NCI-H1694 treated with DMSO at 0.1 percent for 48 hours (cell line): ENCODE results near the gene GSE1.

Experiments
- DNase-seq: peaks from one replicate; lab custom pipeline; 2025; lab: John Stamatoyannopoulos, UW

The GSE1 gene

GRCh38 chr16:85620374-85620773 is 7.3 kb downstream of the GSE1 start:
- no peak for DNase-seq

DNA sequence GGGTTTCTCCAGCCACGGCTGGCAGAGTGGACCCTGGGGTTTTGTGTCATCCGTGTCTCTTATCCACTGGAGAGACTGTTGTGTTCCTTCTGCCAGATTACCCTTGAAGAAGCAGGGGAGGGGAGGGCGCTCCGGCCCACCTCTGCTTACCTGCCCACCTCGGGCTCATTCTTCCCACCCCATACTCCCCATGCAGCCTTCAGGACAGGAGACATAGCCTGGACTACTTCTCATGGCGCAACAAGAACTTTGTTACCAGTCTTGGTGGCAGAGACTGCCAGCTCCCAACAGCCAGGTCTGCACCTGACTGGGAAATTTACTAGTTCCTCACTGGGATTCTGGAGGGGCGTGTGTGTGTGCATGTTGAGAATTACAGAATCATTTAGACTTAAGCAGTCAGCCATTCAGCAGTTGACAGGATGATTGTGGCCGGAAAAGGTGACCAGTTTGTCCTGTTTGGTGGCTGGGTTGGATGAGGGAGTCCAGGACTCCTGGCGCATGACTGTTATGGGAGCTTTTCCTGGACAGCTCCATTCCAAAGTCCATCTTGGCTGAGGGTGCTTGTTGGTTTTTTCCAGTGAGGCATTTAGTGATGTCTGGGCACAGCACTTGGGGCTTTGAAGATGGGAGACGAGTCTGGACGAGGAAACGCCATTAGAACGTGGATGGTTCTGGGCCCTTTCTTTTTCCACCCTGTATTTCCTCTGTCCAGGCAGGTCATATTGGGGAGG is 8.7 kb downstream of the GSE1 start:
- DNase-seq = no peak

DNA sequence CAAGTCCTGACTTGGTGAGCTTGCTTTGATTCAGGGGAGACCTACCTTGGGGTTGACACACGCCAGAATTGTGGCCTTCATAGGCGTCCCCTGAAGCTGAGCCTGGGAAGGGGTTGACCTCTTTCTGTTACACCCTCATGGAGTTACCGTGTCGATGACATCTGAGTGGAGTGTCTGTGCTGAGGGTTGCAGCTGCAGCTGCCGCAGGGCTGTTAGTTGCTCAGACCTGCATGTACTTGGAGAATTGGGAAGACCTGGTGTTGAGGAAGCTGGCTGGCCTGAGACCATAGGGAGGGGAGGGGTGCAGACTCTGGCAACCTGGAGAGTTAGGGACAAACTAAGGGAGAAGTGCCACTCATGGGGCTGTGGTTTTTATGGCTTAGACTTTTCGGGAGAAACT is 9.6 kb downstream of the GSE1 start:
- DNase-seq = no peak

GRCh38 chr16:85623250-85623649 is 10.1 kb downstream of the GSE1 start:
- DNase-seq = no peak

DNA sequence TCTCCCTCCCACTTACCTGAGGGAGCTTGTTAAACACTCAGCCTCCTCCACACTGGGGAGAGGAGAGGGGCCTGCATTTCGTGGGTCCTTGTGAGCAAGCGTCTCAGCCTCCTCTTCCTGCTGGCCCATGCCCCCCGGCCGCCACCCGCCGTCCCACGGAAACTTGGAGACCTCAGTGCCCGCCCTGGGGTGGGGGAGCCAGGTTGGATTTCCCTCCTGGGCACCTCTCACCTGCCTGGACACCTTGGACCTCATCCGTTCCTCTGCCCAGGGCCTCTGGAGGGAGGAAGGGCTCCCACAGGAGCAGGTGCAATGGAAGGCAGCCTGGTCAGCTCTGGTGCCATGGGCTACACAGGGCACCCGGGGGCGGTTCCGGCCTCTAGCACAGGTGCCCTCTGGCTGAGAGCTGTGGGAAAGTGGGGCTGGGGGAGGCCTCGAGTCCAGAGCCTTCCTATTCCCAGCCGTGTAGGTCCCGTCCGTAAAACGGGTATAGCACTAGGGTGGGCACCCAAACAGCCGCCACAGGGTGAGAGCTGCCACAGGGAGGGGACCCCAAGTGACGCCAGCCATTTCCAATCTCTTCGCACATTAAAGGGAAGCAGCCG is 11.0 kb downstream of the GSE1 start:
- DNase-seq = no peak

DNA sequence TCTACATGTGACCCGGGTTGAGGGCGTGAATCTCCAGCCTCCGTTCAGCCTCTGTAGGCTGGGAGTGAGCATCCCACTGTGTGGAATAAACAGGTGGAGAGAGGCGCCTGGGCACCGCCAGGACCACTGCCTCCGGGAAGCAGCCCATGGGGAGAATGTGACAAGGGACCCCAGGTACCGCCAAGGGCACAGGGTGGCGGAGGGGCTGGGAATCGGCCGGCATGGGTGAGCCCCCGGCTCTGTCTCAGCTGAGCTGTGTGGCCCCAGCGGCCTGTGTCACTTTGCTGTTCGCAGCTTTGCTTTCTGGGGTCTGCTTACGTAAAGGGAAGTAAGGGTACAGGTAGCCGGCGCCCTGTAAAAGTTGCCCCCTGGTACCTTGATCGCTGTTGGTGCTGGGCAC is 11.5 kb downstream of the GSE1 start:
- no peak for DNase-seq

DNA sequence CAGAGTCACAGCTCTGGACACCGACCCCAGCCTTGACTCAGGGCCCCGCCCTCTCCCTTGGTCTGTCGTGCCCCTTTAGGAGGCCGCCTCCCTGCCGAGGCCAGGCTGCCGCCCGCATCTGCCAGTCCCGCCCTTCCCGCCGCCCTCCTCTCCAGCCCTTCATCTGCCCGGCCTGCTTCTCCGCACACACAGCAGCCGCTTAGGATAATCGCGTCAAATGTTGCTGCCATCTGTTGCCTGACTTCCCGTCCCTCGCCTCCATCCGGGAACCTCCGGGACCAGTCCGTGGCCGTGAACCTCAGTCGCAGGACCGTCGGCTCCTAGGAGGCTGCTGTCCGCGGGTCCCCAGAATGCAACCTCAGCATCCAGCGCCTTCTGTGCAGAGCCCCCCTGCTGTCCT is 11.9 kb downstream of the GSE1 start:
- peak; percentile 39 for DNase-seq

- no peak for DNase-seq
Observed at GRCh38 chr16:85625485-85626117, 12.5 kb downstream of the GSE1 start.

DNA sequence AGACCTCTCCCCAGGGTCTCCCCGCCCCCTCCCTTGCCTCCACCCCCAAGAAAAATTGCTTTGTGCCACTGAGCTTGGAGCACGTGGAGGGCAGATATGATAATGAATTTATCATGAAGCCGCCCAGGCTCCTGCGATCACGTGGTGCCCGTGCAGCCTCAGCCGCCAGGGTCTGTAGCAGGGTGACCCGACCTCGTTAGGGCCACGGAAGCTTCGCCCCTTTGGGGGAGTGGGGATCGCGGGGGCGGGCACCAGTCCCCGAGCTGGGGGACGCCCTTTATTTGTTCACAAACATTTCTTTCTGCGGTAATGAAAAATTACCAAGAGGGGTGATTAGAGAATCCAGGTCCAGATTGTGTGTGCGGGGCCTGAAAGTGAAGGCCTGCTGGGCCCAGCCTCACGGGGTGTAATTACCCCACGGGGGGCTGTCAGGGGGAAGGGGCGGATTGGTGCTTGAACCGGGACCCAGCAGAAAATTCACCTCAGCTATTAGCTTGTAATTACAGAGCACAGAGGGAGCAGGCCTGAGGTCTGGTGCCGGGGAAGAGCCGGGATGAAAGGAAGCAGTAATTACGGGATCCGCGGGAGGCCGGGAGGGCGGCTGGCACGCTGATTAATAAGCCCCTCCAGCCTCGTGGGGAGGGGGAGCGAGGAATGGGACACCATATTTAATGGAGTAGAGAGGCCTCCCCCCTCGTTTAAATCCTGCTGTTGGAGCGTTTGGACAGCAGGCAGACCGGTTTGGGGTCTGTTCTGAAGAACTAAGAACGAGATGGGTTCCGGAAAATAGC is 13.3 kb downstream of the GSE1 start:
- DNase-seq = peak; percentile 39

- no peak for DNase-seq
Observed at GRCh38 chr16:85627089-85627488, 14.0 kb downstream of the GSE1 start.

DNA sequence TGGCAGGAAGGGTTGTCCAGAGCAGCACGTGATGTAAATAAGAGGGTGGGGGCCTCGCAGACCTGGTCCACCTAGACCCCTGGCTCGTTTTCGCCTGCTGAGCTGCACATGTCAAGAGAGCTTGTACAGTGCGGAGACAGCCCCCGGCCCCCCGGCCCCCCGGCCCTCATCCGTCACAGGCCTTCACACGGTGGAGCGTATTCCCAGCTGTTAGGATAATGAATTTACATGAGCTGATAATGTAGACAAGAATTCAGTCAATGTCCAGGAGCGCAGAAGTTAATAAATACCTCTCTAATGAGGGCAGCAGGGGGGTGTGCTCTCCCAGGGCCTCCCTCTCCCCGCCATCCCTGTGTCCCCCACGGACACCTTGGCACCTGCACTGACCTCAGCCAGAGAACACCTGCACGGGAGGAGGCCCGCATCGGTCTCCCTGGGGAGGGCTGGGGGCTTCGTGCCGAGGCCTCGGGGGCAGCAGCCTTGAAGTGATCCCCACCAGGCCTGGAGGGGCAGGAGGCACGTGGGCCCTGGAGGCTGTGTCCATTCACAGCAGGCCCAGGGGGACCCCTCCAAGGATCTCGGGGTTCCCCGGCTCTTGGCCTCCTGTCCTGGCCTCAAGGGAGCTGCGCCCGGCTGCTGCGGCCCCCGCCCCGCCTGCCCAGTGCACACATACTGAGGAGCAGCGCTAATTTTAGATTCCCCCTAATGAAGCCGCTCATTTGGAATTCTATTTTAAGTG is 14.6 kb downstream of the GSE1 start:
- DNase-seq = no peak

DNA sequence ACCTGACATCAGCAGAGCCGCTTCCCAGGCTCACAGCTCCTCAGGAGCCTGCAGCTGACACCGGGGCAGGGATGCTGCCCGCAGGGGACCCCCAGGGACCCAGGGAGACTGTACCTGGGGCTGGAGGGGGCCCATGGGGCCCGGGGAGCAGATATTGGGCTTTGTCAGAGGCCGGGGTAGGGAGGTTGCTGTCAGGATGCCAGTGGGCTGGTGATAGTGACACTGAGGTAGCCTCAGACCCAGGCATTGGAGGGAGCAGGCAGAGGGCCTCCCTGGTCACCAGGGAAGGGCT is 15.1 kb downstream of the GSE1 start:
- no peak for DNase-seq

DNA sequence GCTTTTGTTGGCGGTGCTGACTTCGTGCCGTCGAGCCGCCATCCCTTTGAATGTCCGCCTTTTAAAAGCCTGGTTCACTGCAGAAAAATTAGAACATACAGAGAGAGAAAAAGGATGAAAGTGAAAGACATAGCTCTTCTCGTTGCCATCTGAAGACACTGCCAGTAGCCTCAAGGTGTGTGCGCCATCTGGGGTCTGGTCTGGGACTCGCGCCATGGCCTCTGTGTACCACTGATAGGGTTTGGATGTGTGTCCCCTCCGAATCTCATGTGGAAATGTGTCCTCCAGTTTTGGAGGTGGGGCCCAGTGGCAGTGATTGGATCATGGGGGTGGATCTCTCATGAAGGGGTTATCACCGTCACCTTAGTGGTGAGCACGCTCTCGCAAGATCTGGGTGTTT is 15.5 kb downstream of the GSE1 start:
- DNase-seq = no peak

- no peak for DNase-seq
Observed at GRCh38 chr16:85629326-85629725, 16.2 kb downstream of the GSE1 start.

DNA sequence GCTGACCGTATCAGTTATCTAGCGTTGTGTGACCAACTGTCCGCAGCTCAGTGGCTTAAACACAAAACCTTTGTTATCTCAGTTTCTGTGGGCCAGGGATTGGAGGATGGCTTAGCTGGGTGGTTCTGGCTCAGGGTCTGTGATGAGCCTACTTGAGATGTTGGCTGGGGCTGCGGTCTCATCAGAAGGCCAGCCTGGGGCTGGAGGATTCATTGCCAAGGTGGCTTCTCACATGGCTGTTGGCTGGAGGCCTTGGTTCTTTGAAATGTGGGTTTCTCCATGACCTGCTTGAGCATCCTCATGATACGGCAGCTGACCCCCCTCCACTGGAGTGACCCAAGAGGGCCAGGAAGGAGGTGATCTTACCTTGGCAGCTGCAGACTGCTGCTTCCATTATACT is 16.7 kb downstream of the GSE1 start:
- no peak for DNase-seq

GRCh38 chr16:85631230-85631629 is 18.1 kb downstream of the GSE1 start:
- DNase-seq = no peak

- no peak for DNase-seq
Observed at GRCh38 chr16:85631802-85632393, 18.8 kb downstream of the GSE1 start.

GRCh38 chr16:85632709-85633437 is 19.8 kb downstream of the GSE1 start:
- no peak for DNase-seq

DNA sequence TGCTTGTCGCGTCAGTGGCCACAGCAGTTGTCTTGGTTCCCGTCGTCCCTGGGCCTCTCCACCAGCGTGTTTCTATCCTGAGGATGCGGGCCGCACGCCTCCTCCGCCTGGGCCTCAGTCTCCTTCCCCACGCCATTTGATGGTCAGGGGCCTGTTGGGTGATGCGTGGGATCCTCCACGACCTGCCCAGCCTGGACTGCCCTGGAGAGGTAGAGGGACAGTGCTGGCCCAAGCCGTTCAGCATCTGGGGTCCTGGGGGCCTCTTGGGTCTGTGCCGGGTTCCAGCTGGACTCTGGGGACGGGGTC is 20.3 kb downstream of the GSE1 start:
- DNase-seq = no peak

DNA sequence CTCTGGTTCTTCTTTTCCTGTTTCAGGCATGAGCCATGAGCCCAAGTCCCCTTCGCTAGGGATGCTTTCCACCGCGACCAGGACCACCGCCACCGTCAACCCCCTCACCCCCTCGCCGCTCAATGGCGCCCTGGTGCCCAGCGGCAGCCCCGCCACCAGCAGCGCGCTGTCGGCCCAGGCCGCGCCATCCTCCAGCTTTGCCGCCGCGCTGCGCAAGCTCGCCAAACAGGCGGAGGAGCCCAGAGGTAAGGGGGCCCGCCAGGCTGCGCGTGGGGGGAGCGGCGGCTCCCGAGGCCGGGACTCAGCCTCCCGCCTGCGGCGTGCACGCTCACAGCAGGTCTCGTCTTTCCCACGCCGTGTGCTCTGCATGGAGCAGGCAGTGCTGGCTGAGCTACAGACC is 20.8 kb downstream of the GSE1 start:
- no peak for DNase-seq
